AG04449 (cell line): ENCODE measurements around the gene ZFYVE27.

Source experiments
- CTCF ChIA-PET: fragments of 350-600 bp; formaldehyde crosslinking; extraction: SDS; loops from one replicate; lab custom pipeline; 2021; ENCODE audit warnings: antibody characterized with exemption; lab: Yijun Ruan, JAX
- POLR2A ChIA-PET: fragments of 400-600, 350-600 bp; formaldehyde crosslinking; extraction: SDS; loops from one replicate; lab custom pipeline; 2020; ENCODE audit warnings: antibody characterized with exemption, inconsistent platforms; lab: Yijun Ruan, JAX
- DNase-seq: peaks from one replicate; pipeline ENCODE4 v3.0.0-alpha.2; 2010; ENCODE audit warnings: low read depth, low spot score
- H3K4me3 ChIP-seq: 2 replicates; pipeline ENCODE4 v1.5.1; 2011; ENCODE audit warnings: low read depth, mild to moderate bottlenecking, control low read depth, low read length
- CTCF ChIP-seq: IDR thresholded peaks from one replicate; pipeline ENCODE4 v1.5.1; 2011; ENCODE audit warnings: mild to moderate bottlenecking, moderate library complexity, low read length, control low read depth, inconsistent platforms; ENCODE audit not compliant: insufficient read depth; ENCODE audit errors: missing control alignments

ZFYVE27 gene

GRCh38 chr10:97714401-97715258, 22.3 kb upstream of the ZFYVE27 start:
- CTCF ChIA-PET, result interaction anchor here (0.6 to 21.1 kb wide), 8 partner anchors 10 to 142 kb away, joined by 3 to 664 read pairs (median 80); partner anchors contain the start of genes ANKRD2, AVPI1 and ZFYVE27
- peak overlapping the region; percentile 69 for H3K4me3 ChIP-seq
- POLR2A ChIA-PET, result interaction anchor here (0.5 to 3.6 kb wide), 4 partner anchors 11 to 1695 kb away, joined by 3 to 46 read pairs (median 23); partner anchors contain the start of genes AVPI1 and ZFYVE27
- DNase-seq, result no peak
- TF ChIP-seq CTCF, result no peak

- no peak for TF ChIP-seq CTCF
- ChIA-PET CTCF (interaction anchor here (1.3 to 21.1 kb wide), 6 partner anchors 10 to 143 kb away, joined by 4 to 664 read pairs (median 80); partner anchors contain the start of genes ANKRD2, AVPI1 and ZFYVE27), POLR2A (interaction anchor here (0.5 to 3.6 kb wide), 4 partner anchors 10 to 1696 kb away, joined by 3 to 46 read pairs (median 21); partner anchors contain the start of gene AVPI1)
- H3K4me3 ChIP-seq, result peak overlapping the region; percentile 69
- DNase-seq, result no peak
Observed at GRCh38 chr10:97715259-97715874, 21.6 kb upstream of the ZFYVE27 start.

DNA sequence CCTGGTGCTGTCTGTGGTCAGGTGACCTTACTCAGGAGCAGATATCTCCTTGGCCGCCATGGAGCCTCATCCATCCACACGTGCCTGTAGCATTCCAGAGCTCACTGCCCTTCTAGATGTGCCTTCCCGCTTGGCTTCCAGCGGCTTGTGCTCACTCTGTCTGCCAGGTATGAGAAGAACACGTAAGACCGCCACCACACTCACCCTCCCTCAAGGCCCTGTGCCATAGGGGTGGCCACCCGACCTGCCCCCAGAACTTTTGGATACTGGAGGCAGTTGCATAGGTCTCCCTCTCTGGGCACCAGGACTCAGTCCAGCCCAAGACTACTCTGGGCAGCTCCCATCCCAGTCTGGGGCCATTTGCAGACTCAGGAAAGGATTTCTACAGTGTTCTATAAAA, 19.3 kb upstream of the ZFYVE27 start:
- POLR2A ChIA-PET, result interaction anchor here (1.4 kb wide), 1 partner anchor 34 kb away, joined by 3 read pairs; no protein-coding TSS in a partner anchor
- no peak overlapping the region for H3K4me3 ChIP-seq
- no peak for TF ChIP-seq CTCF

GRCh38 chr10:97718178-97718577, 18.8 kb upstream of the ZFYVE27 start:
- ChIA-PET POLR2A (interaction anchor here (1.4 kb wide), 1 partner anchor 34 kb away, joined by 3 read pairs; no protein-coding TSS in a partner anchor), CTCF (interaction anchor here (3.1 to 21.1 kb wide), 5 partner anchors 8 to 34 kb away, joined by 19 to 664 read pairs (median 43); partner anchors contain the start of genes AVPI1 and ZFYVE27)
- DNase-seq, result no peak
- H3K4me3 ChIP-seq, result no peak overlapping the region
- TF ChIP-seq CTCF, result no peak

More for the DNA sequence above, 19.3 kb upstream of the ZFYVE27 start:
- DNase-seq, result no peak
- CTCF ChIA-PET, result interaction anchor here (0.9 to 21.1 kb wide), 7 partner anchors 8 to 46 kb away, joined by 4 to 664 read pairs (median 37); partner anchors contain the start of genes AVPI1 and ZFYVE27

- H3K4me3 ChIP-seq, result no peak overlapping the region
- ChIA-PET POLR2A (interaction anchor here (0.6 to 1.4 kb wide), 3 partner anchors 31 to 354 kb away, joined by 3 to 5 read pairs (median 3); partner anchors contain the start of gene AVPI1), CTCF (interaction anchor here (3.1 to 21.1 kb wide), 6 partner anchors 7 to 34 kb away, joined by 19 to 664 read pairs (median 69); partner anchors contain the start of genes AVPI1 and ZFYVE27)
- no peak for DNase-seq
- no peak for TF ChIP-seq CTCF
Observed at GRCh38 chr10:97718659-97719142, 18.2 kb upstream of the ZFYVE27 start.
